ENCODE measurements around the gene THAP9.
"Not testable (repeated sequence)": the region's sequence is repeated elsewhere in the genome, so short reads cannot be mapped to it uniquely, and the experiment has no call there.

The THAP9 gene

DNA sequence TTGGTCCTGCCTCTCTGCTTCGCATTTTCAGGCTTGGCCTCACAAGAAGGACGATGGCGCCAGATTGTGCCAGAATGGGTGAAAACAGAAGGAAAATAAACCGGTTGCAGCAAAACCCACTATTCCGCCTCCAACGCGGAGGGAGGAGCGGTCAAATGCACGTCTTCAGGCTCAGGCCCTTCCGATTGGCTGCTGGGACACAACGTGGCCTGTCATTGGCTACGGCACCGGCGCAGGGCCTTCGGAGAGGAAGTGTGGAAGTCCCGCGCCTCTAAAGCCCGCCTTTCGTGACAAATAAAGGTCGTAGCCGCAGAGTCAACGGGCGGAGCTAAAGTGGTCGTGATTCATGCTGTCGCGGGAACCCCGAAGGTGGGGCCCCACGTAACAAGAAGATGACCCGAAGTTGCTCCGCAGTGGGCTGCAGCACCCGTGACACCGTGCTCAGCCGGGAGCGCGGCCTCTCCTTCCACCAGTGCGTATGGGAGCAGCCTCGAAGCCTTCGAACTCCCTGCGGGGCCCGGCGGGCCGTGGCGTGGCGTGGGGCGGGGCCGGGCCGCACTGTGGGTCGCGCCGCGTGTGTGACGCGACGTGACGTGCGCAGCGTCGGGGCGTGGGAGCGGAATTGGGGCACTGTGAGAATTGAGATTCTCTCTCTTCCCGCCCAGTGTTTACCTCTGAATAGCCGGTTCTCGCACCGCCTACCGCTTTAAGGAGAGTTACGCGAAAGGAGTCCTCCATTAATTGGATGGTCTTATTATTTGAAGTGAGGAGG is at the start of gene THAP9:
TSS of gene THAP9 (plus strand) at position 325 of the 772 bp plus-strand sequence. CDS start at position 393, 68 bp downstream.
- Histone ChIP-seq H3K36me3 (ENCODE audit: control insufficient read depth, insufficient read depth, low read length) (peaks cover 47% of the 10 kb centered on the region), H3K27me3 (ENCODE audit: control insufficient read depth, insufficient read depth, low read length) (no peaks in the 10 kb centered on the region), H3K4me3 (ENCODE audit: low read depth, low read length) (peak within 1 kb of the TSS; percentile 100), H3K4me1 (ENCODE audit: control insufficient read depth, insufficient read depth, low read length) (peaks cover 6% of the 10 kb centered on the region; the same call in 1 of the 2 replicates), H3K9me3 (ENCODE audit: control insufficient read depth, insufficient read depth, low read length) (no peaks in the 10 kb centered on the region), H3K27ac (ENCODE audit: low read depth, low read length) (peak within 1 kb of the TSS; percentile 100), H3K9ac (ENCODE audit: low read depth, low read length) (peak within 1 kb of the TSS; percentile 88)

- H3K9ac ChIP-seq (ENCODE audit: low read depth, low read length): no peak overlapping the region
- H3K27ac ChIP-seq (ENCODE audit: low read depth, low read length): no peak overlapping the region
- no peaks in the 10 kb centered on the region for H3K27me3 ChIP-seq (ENCODE audit: control insufficient read depth, insufficient read depth, low read length)
- H3K36me3 ChIP-seq (ENCODE audit: control insufficient read depth, insufficient read depth, low read length): peaks cover 94% of the 10 kb centered on the region
- no peak overlapping the region for H3K4me3 ChIP-seq (ENCODE audit: low read depth, low read length)
- H3K9me3 ChIP-seq (ENCODE audit: control insufficient read depth, insufficient read depth, low read length): no peaks in the 10 kb centered on the region
- no peaks in the 10 kb centered on the region for H3K4me1 ChIP-seq (ENCODE audit: control insufficient read depth, insufficient read depth, low read length)
Measured at GRCh38 chr4:82851318-82851717, 49.2 kb upstream of the THAP9 start.

GRCh38 chr4:82851885-82852750 is 48.4 kb upstream of the THAP9 start:
- H3K27ac ChIP-seq (ENCODE audit: low read depth, low read length): no peak overlapping the region
- H3K4me3 ChIP-seq (ENCODE audit: low read depth, low read length): no peak overlapping the region
- no peak overlapping the region for H3K9ac ChIP-seq (ENCODE audit: low read depth, low read length)
- peaks cover 93% of the 10 kb centered on the region for H3K36me3 ChIP-seq (ENCODE audit: control insufficient read depth, insufficient read depth, low read length)
- no peaks in the 10 kb centered on the region for H3K9me3 ChIP-seq (ENCODE audit: control insufficient read depth, insufficient read depth, low read length)
- no peaks in the 10 kb centered on the region for H3K27me3 ChIP-seq (ENCODE audit: control insufficient read depth, insufficient read depth, low read length)
- no peaks in the 10 kb centered on the region for H3K4me1 ChIP-seq (ENCODE audit: control insufficient read depth, insufficient read depth, low read length)

GRCh38 chr4:82852751-82853285 is 47.7 kb upstream of the THAP9 start:
- Histone ChIP-seq H3K27me3 (ENCODE audit: control insufficient read depth, insufficient read depth, low read length) (no peaks in the 10 kb centered on the region), H3K9me3 (ENCODE audit: control insufficient read depth, insufficient read depth, low read length) (no peaks in the 10 kb centered on the region), H3K4me3 (ENCODE audit: low read depth, low read length) (no peak overlapping the region), H3K27ac (ENCODE audit: low read depth, low read length) (no peak overlapping the region), H3K36me3 (ENCODE audit: control insufficient read depth, insufficient read depth, low read length) (peaks cover 93% of the 10 kb centered on the region), H3K4me1 (ENCODE audit: control insufficient read depth, insufficient read depth, low read length) (no peaks in the 10 kb centered on the region), H3K9ac (ENCODE audit: low read depth, low read length) (no peak overlapping the region)

DNA sequence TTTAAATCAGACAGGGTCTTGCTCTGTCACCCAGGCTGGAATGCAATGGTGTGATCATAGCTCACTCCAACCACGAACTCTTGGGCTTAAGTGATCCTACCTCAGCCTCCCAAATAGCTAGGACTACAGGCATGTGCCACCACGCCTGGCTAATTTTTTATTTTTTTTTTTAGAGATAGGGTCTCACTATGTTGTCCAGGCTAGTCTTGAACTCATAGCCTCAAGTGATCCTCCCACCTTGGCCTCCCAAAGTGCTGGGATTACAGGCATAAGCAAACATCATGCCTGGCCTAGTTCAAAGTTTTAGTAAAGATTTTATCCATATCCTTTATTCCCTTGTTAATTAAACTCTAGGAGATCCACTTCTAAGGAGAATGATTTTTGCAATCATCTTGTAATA is 40.0 kb upstream of the THAP9 start:
- H3K4me3 ChIP-seq (ENCODE audit: low read depth, low read length); H3K9me3 ChIP-seq (ENCODE audit: control insufficient read depth, insufficient read depth, low read length); H3K9ac ChIP-seq (ENCODE audit: low read depth, low read length); H3K4me1 ChIP-seq (ENCODE audit: control insufficient read depth, insufficient read depth, low read length); H3K27me3 ChIP-seq (ENCODE audit: control insufficient read depth, insufficient read depth, low read length); H3K27ac ChIP-seq (ENCODE audit: low read depth, low read length): not testable (repeated sequence)
- H3K36me3 ChIP-seq (ENCODE audit: control insufficient read depth, insufficient read depth, low read length): peaks cover 70% of the 10 kb centered on the region

DNA sequence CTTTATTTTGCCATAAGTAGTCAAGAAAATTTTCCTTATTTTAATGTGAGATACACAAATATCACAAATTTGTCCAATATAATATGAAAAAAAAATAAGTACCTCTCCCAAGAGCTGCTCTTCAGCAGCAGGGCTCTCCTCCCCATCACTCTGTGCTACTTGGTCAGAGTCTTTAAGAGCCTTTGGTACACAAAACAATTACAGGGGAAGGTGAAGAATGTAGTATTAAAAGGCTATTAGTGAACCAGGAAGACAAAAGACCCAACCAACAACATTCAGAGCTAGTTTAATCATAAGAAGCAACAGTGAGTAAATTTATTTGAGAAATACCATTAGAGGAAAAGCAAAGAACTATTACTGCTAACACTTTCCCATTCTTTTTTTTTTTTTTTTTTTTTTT is 39.0 kb upstream of the THAP9 start:
- no peaks in the 10 kb centered on the region for H3K9me3 ChIP-seq (ENCODE audit: control insufficient read depth, insufficient read depth, low read length)
- peaks cover 77% of the 10 kb centered on the region for H3K36me3 ChIP-seq (ENCODE audit: control insufficient read depth, insufficient read depth, low read length)
- H3K27ac ChIP-seq (ENCODE audit: low read depth, low read length): no peak overlapping the region
- no peaks in the 10 kb centered on the region for H3K27me3 ChIP-seq (ENCODE audit: control insufficient read depth, insufficient read depth, low read length)
- no peak overlapping the region for H3K4me3 ChIP-seq (ENCODE audit: low read depth, low read length)
- no peak overlapping the region for H3K9ac ChIP-seq (ENCODE audit: low read depth, low read length)
- no peaks in the 10 kb centered on the region for H3K4me1 ChIP-seq (ENCODE audit: control insufficient read depth, insufficient read depth, low read length)

DNA sequence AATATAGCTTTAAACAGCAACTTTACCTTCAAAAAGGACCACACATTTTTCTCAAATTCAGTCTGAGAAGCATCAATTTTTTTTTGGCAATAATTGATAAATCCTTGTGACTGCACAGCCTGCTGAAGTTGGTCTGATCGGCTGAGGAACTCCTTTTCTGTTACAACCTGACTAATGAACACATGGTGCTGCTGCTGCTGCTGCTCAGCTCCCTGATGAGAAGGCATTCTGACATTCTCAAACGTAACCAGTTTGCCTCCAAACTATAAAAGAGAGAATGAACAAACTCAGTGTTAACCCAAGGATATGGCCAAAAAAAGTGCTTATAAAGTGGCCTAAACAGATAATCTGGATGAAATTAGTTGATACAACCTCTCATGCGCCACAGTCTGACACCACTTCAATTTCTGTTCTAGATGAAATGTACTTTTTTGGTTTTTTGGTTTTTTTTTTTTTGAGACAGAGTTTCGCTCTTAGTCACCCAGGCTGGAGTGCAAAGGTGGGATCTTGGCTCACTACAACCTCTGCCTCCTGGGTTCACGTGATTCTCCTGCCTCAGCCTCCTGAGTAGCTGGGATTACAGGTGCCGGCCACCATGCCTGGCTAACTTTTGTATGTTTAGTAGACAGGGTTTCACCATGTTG is 36.1 kb upstream of the THAP9 start:
- Histone ChIP-seq H3K27me3 (ENCODE audit: control insufficient read depth, insufficient read depth, low read length) (no peaks in the 10 kb centered on the region), H3K9me3 (ENCODE audit: control insufficient read depth, insufficient read depth, low read length) (no peaks in the 10 kb centered on the region), H3K4me3 (ENCODE audit: low read depth, low read length) (no peak overlapping the region), H3K9ac (ENCODE audit: low read depth, low read length) (no peak overlapping the region), H3K4me1 (ENCODE audit: control insufficient read depth, insufficient read depth, low read length) (no peaks in the 10 kb centered on the region), H3K27ac (ENCODE audit: low read depth, low read length) (no peak overlapping the region), H3K36me3 (ENCODE audit: control insufficient read depth, insufficient read depth, low read length) (peaks cover 89% of the 10 kb centered on the region)

DNA sequence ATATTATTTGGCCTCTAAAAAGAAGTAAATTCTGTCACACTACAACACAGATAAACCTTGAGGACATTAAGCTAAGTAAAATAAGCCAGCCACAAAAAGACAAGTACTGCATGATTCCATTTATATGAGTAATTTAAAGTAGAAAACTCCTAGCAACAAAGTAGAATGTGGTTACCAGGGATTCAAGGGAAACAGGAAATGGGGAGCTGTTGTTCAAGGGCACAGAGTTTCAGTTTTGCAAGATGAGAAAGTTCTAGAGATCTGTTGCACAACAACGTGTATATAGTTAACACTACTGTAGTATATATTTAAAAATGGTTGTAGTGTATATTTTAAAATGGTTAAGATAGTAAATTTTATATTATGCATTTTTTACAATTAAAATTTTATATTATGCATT is 34.9 kb upstream of the THAP9 start:
- Histone ChIP-seq H3K27ac (ENCODE audit: low read depth, low read length) (no peak overlapping the region), H3K27me3 (ENCODE audit: control insufficient read depth, insufficient read depth, low read length) (no peaks in the 10 kb centered on the region), H3K4me1 (ENCODE audit: control insufficient read depth, insufficient read depth, low read length) (no peaks in the 10 kb centered on the region), H3K36me3 (ENCODE audit: control insufficient read depth, insufficient read depth, low read length) (peaks cover 94% of the 10 kb centered on the region), H3K9me3 (ENCODE audit: control insufficient read depth, insufficient read depth, low read length) (no peaks in the 10 kb centered on the region), H3K4me3 (ENCODE audit: low read depth, low read length) (no peak overlapping the region), H3K9ac (ENCODE audit: low read depth, low read length) (no peak overlapping the region)

- H3K4me1 ChIP-seq (ENCODE audit: control insufficient read depth, insufficient read depth, low read length); H3K9ac ChIP-seq (ENCODE audit: low read depth, low read length); H3K4me3 ChIP-seq (ENCODE audit: low read depth, low read length); H3K27ac ChIP-seq (ENCODE audit: low read depth, low read length); H3K27me3 ChIP-seq (ENCODE audit: control insufficient read depth, insufficient read depth, low read length); H3K9me3 ChIP-seq (ENCODE audit: control insufficient read depth, insufficient read depth, low read length): not testable (repeated sequence)
- H3K36me3 ChIP-seq (ENCODE audit: control insufficient read depth, insufficient read depth, low read length): peaks cover 94% of the 10 kb centered on the region
Measured at GRCh38 chr4:82866033-82866432, 34.5 kb upstream of the THAP9 start.

DNA sequence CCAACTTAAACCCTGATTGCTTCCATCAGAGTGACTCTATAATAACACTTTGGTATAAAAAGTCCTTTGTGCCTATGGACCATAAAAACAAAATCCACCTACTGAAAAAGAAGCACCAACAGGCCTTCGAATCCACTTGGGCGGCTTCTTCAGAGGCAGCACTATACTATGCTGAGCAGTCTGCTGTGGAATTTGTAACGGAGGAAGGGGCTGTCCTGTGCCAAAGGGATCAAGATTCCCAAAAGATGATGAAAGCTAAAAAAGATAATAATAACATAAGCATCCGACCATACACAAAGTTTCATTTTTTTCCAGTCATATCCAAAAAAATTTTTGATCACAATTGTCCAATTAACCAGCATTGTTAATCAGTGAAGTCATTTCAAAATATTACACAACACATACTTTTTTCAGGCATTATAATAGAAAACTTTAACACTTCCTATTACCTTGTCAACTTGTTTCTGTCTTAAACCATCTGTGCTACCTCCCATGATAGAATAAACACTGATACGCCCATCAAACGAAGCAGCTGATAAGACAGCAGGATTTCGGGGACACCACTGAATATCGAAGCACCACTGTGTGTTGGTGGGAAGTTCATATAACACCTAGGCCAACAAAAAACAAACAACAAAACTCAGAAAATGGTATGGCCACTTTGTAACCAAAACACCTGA is 33.7 kb upstream of the THAP9 start:
- Histone ChIP-seq H3K9ac (ENCODE audit: low read depth, low read length) (no peak overlapping the region), H3K27me3 (ENCODE audit: control insufficient read depth, insufficient read depth, low read length) (no peaks in the 10 kb centered on the region), H3K27ac (ENCODE audit: low read depth, low read length) (no peak overlapping the region), H3K9me3 (ENCODE audit: control insufficient read depth, insufficient read depth, low read length) (no peaks in the 10 kb centered on the region), H3K4me1 (ENCODE audit: control insufficient read depth, insufficient read depth, low read length) (no peaks in the 10 kb centered on the region), H3K36me3 (ENCODE audit: control insufficient read depth, insufficient read depth, low read length) (peaks cover 95% of the 10 kb centered on the region), H3K4me3 (ENCODE audit: low read depth, low read length) (no peak overlapping the region)

Measured in HUES48 (cell line).